WI38 (cell line): ENCODE data around the gene TAL1.

ENCODE experiments used
- H3K4me3 ChIP-seq: 2 replicates; pipeline ENCODE4 v1.5.1; 2011; ENCODE audit warnings: low read depth, mild to moderate bottlenecking, control low read depth, low read length
- TF ChIP-seq, protein P1 (sequence below): IDR thresholded peaks from 2 replicates; pipeline ENCODE4 v1.5.1; 2012; ENCODE audit warnings: low read depth, mild to moderate bottlenecking, control low read depth, low read length

The TAL1 gene

GRCh38 chr1:47252369-47252768 lies 20.3 kb upstream of the TAL1 start:
- H3K4me3 ChIP-seq: no peak overlapping the region
- TF ChIP-seq, protein P1, sequence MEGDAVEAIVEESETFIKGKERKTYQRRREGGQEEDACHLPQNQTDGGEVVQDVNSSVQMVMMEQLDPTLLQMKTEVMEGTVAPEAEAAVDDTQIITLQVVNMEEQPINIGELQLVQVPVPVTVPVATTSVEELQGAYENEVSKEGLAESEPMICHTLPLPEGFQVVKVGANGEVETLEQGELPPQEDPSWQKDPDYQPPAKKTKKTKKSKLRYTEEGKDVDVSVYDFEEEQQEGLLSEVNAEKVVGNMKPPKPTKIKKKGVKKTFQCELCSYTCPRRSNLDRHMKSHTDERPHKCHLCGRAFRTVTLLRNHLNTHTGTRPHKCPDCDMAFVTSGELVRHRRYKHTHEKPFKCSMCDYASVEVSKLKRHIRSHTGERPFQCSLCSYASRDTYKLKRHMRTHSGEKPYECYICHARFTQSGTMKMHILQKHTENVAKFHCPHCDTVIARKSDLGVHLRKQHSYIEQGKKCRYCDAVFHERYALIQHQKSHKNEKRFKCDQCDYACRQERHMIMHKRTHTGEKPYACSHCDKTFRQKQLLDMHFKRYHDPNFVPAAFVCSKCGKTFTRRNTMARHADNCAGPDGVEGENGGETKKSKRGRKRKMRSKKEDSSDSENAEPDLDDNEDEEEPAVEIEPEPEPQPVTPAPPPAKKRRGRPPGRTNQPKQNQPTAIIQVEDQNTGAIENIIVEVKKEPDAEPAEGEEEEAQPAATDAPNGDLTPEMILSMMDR: no peak

DNA sequence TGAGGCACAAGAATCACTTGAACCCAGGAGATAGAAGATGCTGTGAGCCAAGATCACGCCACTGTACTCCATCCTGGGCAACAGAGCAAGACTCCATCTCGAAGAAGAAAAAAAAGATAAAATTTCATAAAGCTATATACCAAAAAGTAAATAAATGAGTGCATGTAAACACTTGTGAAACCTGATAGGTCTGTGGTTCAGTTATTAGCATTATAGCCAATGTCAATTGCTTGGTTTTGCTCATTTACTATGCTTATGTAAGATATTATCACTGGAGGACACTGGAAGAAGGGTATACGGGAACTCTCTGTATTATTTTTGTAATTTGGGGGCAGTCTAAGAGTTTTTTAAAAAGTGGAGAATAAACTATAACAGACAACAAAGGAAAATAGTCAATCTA lies 17.7 kb upstream of the TAL1 start:
- TF ChIP-seq, protein P1: no peak
- H3K4me3 ChIP-seq: no peak overlapping the region

- TF ChIP-seq, protein P1: no peak
- no peak overlapping the region for H3K4me3 ChIP-seq
Observed at GRCh38 chr1:47244339-47244862, 12.4 kb upstream of the TAL1 start.

- H3K4me3 ChIP-seq: no peak overlapping the region
- TF ChIP-seq, protein P1: no peak
Observed at GRCh38 chr1:47243910-47244309, 11.9 kb upstream of the TAL1 start.

DNA sequence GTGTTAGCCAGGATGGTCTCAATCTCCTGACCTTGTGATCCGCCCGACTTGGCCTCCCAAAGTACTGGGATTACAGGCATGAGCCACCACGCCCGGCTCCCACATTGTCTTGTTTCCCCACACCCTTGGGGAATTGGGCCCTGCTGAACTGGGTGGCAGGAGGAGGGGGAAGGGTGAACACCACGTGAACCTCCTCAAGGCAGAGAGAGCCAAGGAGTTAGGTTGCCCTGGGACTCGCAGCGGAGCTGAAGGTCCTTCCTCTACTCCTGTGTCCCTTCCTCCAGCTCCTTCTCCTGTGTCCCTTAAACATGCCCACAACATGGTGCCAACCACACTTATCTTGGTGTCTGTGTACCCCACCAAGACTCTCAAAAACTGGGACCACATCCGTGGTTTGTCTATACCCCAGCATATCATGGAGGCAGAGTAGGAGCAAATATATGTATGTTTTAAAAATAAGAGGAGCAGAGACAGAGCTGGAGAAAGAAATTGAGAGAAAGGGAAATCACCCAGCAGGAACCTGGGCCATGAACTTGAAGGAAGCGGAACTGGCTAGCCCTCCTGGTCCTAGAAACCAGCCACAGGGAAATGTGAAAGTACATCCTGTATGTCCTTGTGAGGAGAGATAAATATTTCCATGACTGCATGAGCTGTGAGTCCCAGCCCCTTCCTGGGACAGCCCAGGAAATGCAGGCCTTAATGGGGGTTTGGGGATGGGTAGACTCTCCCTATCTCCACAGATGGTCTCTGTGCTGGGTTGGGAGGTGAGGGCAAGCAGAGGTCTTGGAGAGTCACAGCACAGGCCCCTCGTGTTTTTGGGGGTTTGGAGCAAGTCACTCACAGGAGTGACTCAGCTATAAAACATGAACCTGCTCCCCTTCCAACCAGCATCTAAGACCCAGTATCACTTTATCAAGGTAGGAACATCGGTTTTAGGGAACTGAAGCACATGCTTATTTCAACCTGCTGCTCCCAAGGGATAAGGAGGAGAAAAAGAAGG lies 9.4 kb upstream of the TAL1 start:
- H3K4me3 ChIP-seq: no peak overlapping the region
- TF ChIP-seq, protein P1: no peak

- H3K4me3 ChIP-seq: no peak overlapping the region
- TF ChIP-seq, protein P1: no peak
Observed at GRCh38 chr1:47238935-47239592, 7.0 kb upstream of the TAL1 start.
